Hypothalamus (tissue), 51 donors: ENCODE results near the gene VWA2.
A peak's percentile ranks its signal among the peaks of the same experiment; 100 is the strongest.
"Not testable (repeated sequence)": the region's sequence is repeated elsewhere in the genome, so short reads cannot be mapped to it uniquely, and the experiment has no call there.

Source experiments
- DNase-seq, 51 donors: peaks; one replicate each; lab custom pipeline; 2025; lab: John Stamatoyannopoulos, UW

The VWA2 gene

DNA sequence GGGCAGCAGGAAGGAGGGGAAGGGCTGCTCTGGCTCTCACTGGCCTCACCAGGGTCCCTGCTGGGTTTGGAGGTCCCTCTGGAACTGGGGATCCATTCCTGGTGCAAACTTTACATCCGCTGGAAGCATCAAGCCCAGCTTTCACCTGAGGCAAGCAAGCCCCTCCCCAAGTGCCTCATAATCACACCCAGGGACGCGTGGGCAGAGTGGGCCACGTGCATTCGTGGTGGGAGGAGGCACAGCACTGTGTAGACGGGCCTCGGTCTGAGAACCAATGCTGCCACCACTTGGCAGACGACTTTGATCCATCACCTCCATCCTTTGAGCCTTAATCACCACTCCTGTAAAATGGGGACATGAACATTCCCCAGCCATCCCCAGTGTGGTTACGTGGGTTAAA is 74.1 kb downstream of the VWA2 start:
- no peak for DNase-seq

DNA sequence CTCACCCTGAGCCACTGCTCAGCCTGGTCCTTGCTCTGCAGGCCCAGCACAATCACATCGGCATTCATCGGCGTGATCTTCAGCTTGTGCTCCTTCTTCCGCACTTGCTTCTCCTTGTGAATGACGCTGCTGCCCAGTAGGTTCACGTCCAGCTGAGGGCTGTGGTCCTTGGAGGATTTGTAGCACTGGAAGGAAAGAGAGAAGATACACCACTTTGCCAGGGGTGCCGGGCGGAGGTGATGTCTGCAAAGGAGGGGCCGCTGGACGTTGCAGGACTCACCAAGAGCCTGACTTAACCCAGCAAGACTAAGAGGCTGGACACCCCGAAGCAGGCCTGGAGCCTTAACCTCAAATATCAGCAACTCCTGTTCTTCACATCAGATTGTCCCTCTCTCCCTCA is 74.8 kb downstream of the VWA2 start:
- no peak for DNase-seq

GRCh38 chr10:114315566-114316420 is 76.7 kb downstream of the VWA2 start:
- no peak for DNase-seq

DNA sequence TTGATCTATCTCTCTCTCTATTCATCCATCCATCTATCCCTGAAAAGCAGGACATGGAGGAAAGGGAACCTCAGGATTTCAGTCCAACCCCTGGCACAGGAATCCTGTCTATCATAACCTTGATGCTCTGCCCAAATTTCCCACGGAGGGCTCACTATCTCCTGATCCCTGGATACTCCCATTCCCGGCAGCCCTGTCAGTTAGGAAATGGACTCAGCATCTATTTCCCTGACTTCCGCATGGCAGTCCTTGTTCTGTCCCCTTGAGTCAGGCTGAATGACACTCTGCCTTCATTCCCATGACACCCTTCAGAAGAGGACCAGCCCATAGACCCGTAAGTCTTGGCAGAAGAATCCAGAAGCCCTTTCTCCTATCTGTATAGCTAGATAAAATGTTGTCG is 77.7 kb downstream of the VWA2 start:
- no peak for DNase-seq

GRCh38 chr10:114319406-114320248 is 80.6 kb downstream of the VWA2 start:
- no peak for DNase-seq

- DNase-seq: no peak
Observed at GRCh38 chr10:114320249-114321116, 81.4 kb downstream of the VWA2 start.

GRCh38 chr10:114322344-114322743 is 83.3 kb downstream of the VWA2 start:
- DNase-seq: no peak

- no peak for DNase-seq
Observed at GRCh38 chr10:114323023-114323422, 84.0 kb downstream of the VWA2 start.

- DNase-seq: no peak
Observed at GRCh38 chr10:114326795-114327194, 87.7 kb downstream of the VWA2 start.

DNA sequence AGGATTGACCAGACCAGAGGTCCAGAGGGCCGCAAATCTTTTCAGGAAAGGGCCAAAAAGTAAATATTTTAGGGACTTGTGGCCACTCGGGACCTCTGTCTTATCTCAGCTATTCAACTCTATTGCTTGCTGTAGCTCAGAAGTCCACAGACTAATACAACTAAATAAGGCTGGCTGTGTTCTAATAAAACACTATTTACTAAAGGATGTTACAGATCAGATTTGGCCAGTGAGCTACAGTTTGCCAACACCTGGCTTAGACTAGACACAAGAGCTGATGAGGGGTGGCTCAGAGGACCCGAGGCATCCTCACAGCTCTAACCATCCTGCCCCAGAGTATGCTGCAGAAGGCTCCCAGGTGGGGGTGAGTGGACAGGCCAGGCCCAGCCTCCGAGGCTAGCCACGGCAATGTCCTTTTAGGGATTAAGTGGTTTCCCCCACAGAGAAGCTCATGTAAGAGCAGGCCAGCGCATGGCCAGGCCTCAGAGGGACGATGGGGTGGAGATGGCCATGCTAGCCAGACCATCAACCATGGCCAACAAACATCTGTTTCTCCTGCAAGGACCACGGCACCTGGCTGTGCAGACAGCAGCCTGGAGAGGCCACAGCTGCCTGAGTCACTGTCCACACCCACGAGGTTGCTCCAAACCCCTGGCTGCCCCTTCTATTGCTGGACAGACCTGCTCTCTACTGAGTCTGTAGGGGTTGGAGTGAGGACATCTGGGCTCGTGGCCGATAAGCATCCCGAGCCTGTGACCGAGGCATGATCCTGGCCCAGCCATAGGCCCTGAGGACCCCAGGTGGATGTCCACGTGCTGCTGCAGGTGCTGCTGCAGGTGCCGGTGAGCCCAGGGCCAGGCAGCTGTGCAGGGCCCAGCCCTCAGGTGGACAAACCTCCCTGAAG is 88.7 kb downstream of the VWA2 start:
- no peak for DNase-seq

DNA sequence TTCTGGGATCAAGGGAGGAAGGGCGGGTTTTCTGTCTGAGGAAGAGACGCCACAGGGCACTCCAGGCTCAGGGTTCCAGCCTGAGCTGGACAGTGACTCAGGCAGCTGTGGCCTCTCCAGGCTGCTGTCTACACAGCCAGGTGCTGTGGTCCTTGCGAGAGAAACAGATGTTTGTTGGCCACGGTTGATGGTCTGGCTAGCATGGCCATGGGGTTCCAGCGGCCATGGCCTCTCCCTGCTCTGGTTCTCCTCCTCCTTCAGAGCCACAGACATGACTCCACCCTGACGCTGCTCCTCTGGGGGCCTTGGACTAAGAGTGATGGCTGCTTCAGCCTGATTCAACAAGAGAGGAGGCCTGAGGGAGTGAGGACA is 89.4 kb downstream of the VWA2 start:
- no peak for DNase-seq

GRCh38 chr10:114328874-114329273 is 89.8 kb downstream of the VWA2 start:
- peak in 24 of 51 donors; percentile 10 to 58 (median 32) for DNase-seq

DNA sequence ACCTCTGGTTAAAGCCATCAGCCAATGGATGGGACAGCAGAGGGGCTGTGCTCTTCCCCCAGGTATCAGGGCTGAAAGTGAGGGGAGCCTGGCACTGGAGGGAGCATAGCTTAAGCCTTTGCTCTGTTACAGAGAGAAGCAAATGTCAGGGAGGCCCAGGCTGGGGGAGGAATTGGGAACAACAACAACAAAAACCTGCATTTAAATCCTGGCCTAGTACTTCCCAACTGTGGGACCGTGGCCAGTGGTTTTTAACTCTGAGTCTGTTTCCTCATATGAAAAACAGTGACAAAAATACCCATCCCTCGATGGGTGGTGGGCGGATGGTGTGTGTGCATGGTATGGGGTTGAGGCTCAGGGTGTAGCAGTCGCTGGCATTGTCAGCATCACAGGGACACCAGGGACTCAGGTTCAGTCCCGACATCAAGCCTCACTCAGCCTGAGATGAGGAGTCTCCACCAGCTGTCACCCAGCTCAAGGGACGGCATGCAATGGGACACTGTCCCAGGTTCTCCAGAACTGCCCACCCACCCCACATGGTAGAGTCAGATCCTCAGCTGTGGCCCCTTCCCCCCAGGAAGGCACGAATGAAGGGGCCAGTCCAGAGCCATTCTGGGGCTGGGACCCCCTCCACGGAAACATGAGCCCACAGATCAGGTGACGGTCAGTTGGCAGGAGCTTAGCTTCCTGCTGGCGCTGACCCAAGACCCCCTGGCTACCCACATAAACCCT is 90.7 kb downstream of the VWA2 start:
- peak in 2 of 51 donors; percentile 4 for DNase-seq

DNA sequence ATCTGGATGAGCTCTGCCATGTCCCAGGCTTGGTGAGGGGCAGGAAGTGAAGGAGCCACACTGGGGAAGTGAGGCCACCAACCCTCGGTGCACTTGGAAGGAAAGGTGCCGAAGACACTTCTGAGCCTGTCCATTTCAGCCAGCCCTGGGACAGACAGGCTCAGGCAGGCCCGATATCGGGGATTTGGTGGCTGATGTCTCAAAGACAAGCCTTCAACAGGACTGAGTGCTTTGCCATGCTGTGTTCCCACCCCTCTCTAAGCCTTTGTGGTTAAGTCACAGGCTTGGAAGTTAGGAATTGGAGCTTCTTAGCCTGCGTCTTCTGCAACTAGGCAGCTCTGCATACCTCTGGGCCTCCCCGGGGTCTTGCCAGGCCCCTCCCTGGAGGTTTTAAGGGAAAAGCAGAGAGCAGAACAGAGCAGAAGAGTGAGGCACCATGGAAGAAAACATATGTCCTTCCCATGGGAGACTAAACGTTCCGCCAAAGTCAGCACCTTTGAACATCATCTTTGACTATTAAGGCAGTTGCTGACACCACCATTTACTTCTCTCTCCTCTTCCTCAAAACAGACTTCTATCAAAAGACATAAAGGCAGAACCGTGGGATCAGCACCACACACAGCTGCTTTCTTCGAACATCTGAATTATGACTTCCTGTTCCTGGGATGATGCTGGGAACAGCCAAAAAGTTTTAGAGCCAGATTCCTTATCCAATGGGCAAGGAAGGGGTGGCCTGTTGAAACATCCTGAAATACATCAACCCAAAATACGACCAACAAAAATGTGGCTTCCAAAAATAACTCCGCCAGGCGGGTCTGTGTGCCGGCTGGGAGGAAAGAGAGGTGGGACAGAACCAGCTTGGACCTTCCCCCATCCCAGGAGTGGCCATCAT is 93.5 kb downstream of the VWA2 start:
- DNase-seq: no peak

DNA sequence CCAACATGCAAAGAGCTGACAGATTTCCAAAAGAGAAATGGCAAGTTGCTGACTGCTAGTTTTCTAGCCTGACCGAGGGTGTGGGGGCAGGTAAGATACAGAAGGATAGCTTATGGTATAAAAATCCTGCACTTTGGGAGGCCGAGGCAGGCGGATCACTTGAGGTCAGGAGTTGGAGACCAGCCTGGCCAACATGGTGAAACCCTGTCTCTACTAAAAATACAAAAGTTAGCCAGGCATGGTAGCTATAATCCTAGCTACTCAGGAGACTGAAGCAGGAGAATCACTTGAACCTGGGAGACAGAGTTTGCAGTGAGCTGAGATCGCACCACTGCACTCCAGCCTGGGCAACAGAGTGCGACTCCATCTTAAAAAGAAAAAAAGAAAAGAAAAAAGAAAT is 94.4 kb downstream of the VWA2 start:
- DNase-seq: not testable (repeated sequence)

GRCh38 chr10:114334301-114334700 is 95.2 kb downstream of the VWA2 start:
- DNase-seq: no peak

DNA sequence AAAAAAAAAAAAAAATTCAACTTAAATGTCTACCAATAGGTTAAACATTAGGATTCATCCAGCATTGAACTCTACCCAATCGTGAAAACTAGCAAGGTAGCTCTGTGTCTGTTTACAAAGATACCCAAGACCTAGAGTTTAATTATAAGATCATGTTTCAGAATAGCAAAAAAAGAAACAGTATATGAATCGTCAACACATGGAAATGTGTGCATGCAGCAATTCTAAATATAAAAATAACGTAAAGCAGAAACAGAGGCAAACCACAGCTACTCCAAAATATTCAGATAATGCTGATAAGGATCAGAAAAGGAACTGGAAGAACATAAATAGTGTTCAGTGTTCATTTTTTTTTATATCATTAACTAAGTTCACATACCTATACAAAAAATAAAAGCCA is 96.6 kb downstream of the VWA2 start:
- no peak for DNase-seq
